ENCODE measurements around the gene PPP1R12B.
A peak's percentile ranks its signal among the peaks of the same experiment; 100 is the strongest.
"Not testable (repeated sequence)": the region's sequence is repeated elsewhere in the genome, so short reads cannot be mapped to it uniquely, and the experiment has no call there.

Gene PPP1R12B

GRCh38 chr1:202619012-202619411 lies 270.5 kb downstream of the PPP1R12B start:
- DNase-seq: not testable (repeated sequence)

GRCh38 chr1:202619505-202619904 lies 271.0 kb downstream of the PPP1R12B start:
- DNase-seq: no peak

DNA sequence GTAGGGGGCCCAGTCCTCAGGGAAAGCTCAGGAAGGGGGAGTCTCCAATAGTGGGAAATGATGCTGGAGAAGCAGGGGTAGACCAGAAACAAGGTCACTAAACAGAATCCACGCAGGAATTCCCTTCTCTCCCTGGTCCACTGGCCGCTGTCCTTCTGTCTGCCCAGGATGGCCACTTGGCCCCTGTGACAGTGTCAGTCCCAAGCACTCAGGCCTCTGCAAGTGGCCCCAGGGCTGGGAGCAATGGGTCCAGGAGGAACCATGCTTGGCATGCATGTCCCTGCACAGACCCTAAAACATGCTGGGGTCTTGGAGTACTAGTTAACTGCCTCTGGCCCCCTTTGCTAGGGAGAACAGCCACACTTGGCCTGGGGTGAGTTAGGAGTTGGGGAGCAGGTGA lies 271.5 kb downstream of the PPP1R12B start:
- DNase-seq: not testable (repeated sequence)

GRCh38 chr1:202621446-202621845 lies 272.9 kb downstream of the PPP1R12B start:
- no peak for DNase-seq

DNA sequence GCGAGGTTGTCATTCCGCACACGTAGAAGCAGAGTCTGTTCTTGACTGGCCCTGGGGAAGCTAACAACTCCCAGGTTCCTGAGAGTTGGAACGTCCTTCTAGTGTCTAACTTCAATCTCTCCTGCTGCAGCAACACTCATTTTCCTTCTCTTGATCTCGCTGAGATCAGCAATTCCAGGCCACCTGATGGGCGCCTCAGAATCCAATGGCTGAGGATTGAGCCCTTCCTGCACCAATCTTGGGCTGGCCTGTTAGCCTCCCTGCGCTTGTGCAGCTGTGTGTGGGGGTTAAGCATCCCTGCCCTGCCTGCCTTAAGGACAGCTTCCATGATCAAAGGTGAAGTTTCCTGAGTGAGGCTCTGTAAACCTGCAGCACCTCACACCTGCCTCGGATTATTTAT lies 273.9 kb downstream of the PPP1R12B start:
- no peak for DNase-seq

DNA sequence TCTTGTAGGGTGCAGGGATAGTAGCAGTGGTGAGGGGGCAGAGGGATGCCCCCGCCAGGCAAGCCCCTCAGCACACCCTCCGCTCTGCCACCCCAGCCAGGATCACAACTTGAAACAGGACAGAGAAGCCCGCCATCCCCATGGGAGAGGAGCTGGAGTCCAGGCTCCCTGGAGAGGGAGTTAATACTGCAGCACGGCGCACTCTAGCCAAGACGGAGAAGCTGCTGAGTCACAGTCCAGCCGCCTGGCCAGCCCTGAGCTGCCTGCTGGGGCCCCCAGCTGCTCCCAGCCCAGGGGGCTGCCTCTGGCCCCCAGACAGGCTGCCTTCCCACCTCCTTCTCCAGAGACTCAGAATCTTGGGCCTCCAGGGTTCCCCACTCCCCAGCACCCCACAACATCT lies 274.6 kb downstream of the PPP1R12B start:
- no peak for DNase-seq

DNA sequence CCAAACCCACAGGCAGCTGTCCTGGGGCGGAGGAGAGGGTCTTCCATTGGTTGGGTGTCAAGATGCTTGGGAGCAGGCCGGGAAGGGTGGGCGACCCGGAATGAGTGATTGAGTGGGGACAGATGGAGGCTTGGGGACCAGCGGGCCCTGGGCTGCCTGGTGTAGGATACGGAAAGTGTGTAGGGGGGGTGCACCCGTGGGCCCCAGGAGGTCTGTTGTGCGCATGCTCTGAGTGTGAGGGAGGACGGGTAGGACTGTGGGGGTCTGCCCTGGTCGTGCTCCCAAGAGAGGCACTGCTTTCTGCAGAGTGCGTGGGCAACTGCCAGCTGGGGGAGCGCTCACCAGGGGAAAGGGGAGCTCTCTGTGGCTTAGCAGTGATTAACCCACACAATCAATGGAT lies 275.0 kb downstream of the PPP1R12B start:
- not testable (repeated sequence) for DNase-seq

- no peak for DNase-seq
Observed at GRCh38 chr1:202624088-202624780, 275.7 kb downstream of the PPP1R12B start.

DNA sequence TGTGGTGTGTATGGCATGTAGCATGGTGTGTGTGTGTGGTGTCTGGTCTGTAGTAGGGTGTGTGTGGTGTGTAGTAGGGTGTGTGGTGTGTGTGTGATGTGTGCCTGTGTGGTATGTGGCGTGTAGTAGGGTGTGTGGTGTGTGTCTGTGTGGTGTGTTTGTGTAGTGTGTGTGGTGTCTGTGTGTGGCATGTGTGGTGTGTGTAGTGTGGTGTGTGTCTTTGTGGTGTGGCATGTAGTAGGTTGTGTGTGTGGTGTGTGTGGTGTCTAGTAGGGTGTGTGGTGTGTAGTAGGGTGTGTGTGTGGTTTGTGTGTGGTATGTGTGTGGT lies 276.2 kb downstream of the PPP1R12B start:
- no peak for DNase-seq

DNA sequence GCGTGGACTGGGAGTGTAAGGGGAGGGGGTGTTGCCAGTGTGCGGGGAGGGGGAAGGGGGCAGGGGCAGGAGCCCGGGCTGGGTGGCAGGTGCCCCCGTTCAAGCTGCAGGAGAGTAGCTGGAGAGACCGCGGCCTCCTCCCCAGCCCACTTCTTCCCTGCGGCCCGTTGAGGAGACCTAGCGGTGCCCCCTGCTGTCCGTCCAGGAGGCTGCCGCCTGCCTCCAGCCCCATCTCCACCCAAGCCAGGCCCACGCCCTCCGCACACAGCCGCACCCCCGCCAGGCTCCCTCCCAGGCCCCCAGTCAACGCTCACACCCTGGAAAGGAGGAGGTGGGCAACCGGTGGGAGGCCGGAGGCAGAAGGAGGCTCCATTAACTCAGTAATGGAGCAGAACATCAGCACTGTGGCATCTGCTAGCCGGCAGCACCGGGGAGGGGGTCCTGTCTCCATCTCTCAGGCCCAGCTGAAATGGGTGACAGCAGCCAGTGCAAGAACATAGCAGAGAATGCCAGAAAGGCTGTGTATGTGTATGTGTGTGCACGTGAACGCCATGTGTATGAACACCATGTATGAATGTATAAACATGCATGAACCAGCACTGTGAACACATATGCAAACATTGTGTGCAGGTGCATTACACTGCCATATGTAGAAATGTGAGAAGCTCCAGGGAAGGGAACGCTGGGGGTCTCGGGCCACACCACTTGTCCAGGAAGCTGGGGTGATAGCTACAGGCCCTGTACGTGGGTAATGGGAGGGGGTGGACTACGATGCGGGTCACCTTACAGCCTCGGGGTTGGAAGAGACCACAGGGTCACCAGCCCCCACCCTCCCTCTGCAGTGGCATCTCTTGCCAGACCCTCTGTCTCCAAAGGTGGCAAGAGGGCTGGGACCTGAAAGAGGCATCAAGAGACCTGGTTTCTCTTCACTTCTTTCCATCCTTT lies 277.2 kb downstream of the PPP1R12B start:
- DNase-seq: peak; percentile 36

- not testable (repeated sequence) for DNase-seq
Observed at GRCh38 chr1:202627036-202627435, 278.5 kb downstream of the PPP1R12B start.

GRCh38 chr1:202627841-202628565 lies 279.5 kb downstream of the PPP1R12B start:
- no peak for DNase-seq

- DNase-seq: no peak
Observed at GRCh38 chr1:202628646-202629215, 280.2 kb downstream of the PPP1R12B start.

DNA sequence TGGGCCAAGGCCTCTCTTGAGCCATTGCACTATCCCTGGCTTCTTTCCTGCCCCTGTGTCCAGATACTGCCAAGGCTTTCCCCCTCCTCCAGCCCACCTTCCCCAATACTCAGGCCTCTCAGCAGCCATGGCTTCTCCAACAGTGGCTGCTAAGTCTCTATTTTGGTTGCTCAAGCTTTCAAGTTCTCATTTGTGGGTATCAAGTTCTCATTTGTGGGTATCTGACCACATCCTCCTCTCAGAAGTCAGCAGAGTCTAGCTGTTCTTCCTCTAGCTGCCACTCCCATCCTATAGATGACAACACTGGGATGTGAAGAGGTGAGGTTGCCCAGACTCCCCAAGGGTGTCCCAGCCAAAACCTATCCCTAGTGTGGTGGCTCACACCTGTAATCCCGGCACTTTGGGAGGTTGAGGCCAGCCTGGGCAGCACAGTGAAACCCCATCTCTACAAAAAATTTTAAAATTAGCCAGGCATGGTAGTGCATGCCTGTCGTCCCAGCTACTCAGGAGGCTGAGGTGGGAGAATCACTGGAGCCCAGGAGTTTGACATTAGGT lies 280.8 kb downstream of the PPP1R12B start:
- not testable (repeated sequence) for DNase-seq

- not testable (repeated sequence) for DNase-seq
Observed at GRCh38 chr1:202630096-202630495, 281.6 kb downstream of the PPP1R12B start.

DNA sequence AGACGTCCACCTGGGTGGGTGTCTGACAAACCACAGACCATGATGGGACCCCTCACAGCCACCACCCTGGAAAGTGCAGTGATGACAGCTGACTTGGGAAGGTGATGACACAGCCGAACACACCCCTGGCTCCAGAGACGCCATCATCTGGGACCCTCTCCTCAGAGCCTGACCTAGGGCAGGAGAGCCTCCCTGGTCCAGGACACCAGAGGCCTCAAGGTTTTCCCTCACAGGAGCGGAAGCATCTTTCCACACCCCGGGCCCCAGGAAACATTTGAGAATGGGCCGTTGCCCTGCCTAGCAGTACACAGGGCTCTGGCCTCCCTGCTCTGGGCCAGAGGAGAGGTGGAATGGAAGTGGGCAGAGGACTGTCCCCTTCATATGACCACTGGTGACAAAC lies 282.0 kb downstream of the PPP1R12B start:
- DNase-seq: no peak

GRCh38 chr1:202631076-202631923 lies 282.8 kb downstream of the PPP1R12B start:
- DNase-seq: no peak

DNA sequence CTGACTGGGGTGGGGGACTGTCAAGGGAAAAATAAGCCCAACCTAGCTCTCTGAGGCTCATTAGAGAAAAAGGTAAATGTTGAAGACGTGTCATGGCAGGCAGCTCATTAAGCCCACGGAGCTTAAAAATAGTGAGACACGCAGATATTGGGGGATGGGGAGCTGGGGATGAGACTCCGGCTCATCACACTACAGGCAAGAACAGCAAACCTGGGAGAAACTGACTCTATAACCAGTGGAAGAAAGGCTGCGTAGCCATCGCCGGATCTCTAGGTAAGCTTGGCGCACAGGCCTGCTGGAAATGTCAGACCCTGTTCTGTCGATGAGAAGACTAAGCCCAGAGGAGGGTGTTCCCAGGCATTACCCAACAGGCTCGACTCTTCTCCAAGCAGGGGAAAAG lies 283.7 kb downstream of the PPP1R12B start:
- DNase-seq: no peak

DNA sequence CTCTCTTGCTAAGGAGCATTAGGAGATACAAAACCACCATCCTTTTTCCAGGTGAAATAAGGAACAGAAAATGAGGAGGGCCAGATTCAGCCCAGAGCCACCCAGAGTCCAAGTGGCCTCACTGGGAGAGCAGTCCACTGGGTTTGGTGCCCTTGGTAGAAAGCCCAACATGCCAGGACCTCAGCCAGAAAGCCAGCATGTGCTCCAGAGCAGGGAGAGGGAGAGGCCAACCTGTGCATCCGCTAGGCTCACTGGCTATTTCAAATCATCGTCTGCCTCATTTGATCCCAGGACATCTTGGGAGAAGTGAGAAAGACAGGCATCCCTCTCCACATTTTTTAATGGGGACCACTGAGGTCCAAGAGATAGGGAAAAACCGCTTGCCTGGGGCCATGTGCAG lies 287.7 kb downstream of the PPP1R12B start:
- DNase-seq: not testable (repeated sequence)

- DNase-seq: not testable (repeated sequence)
Observed at GRCh38 chr1:202637321-202638018, 289.0 kb downstream of the PPP1R12B start.

Measured in effector CD4-positive, alpha-beta T cell (primary cell).